Measurements from ENCODE around the gene RHAG. TPM values are rescaled to one million over a fixed set of nuclear protein-coding genes. Genes with fewer than 3 reads are reported as not detected.

The RHAG gene
- total RNA-seq, 1 donor from 2014 or later: 2.5 TPM

- no peak for TF ChIP-seq POLR2AphosphoS5 (IDR thresholded peaks at IDR 0.05; ENCODE audit: insufficient read depth in 1 of 2, low read depth in 1 of 2)
- TF ChIP-seq POLR2A (IDR thresholded peaks at IDR 0.05): no peak
- TF ChIP-seq, protein P1, sequence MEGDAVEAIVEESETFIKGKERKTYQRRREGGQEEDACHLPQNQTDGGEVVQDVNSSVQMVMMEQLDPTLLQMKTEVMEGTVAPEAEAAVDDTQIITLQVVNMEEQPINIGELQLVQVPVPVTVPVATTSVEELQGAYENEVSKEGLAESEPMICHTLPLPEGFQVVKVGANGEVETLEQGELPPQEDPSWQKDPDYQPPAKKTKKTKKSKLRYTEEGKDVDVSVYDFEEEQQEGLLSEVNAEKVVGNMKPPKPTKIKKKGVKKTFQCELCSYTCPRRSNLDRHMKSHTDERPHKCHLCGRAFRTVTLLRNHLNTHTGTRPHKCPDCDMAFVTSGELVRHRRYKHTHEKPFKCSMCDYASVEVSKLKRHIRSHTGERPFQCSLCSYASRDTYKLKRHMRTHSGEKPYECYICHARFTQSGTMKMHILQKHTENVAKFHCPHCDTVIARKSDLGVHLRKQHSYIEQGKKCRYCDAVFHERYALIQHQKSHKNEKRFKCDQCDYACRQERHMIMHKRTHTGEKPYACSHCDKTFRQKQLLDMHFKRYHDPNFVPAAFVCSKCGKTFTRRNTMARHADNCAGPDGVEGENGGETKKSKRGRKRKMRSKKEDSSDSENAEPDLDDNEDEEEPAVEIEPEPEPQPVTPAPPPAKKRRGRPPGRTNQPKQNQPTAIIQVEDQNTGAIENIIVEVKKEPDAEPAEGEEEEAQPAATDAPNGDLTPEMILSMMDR (IDR thresholded peaks at IDR 0.05): no peak
- Histone ChIP-seq H3K27me3 (no peaks in the 10 kb centered on the region), H3K4me1 (no peaks in the 10 kb centered on the region), H3K4me3 (no peak overlapping the region), H3K9me3 (no peaks in the 10 kb centered on the region), H3K27ac (no peak overlapping the region), H3K36me3 (no peaks in the 10 kb centered on the region)
- intact Hi-C loops (cut with DNase I): no loop called here
- no peak for DNase-seq (ENCODE audit: extremely low spot score in 2 of 2)
Observed at GRCh38 chr6:49646942-49647341, 10.3 kb upstream of the RHAG start.

- Histone ChIP-seq H3K9me3 (no peaks in the 10 kb centered on the region), H3K27me3 (no peaks in the 10 kb centered on the region), H3K4me1 (no peaks in the 10 kb centered on the region), H3K4me3 (no peak overlapping the region), H3K27ac (no peak overlapping the region), H3K36me3 (no peaks in the 10 kb centered on the region)
- TF ChIP-seq POLR2AphosphoS5 (IDR thresholded peaks at IDR 0.05; ENCODE audit: insufficient read depth in 1 of 2, low read depth in 1 of 2): no peak
- no peak for DNase-seq (ENCODE audit: extremely low spot score in 2 of 2)
- intact Hi-C loops (cut with DNase I): no loop called here
Observed at GRCh38 chr6:49646130-49646824, 9.6 kb upstream of the RHAG start.

- H3K27me3 ChIP-seq: no peaks in the 10 kb centered on the region
- intact Hi-C loops (cut with DNase I): no loop called here
- no peak for DNase-seq (ENCODE audit: extremely low spot score in 2 of 2)
- H3K9me3 ChIP-seq: no peaks in the 10 kb centered on the region
- no peak for TF ChIP-seq POLR2A (IDR thresholded peaks at IDR 0.05)
- TF ChIP-seq, protein P1 (IDR thresholded peaks at IDR 0.05): no peak
- no peak for TF ChIP-seq POLR2AphosphoS5 (IDR thresholded peaks at IDR 0.05; ENCODE audit: insufficient read depth in 1 of 2, low read depth in 1 of 2)
- no peak overlapping the region for H3K27ac ChIP-seq
- no peak overlapping the region for H3K4me3 ChIP-seq
- H3K4me1 ChIP-seq: no peaks in the 10 kb centered on the region
- H3K36me3 ChIP-seq: no peaks in the 10 kb centered on the region
Observed at GRCh38 chr6:49645139-49645538, 8.5 kb upstream of the RHAG start.

DNA sequence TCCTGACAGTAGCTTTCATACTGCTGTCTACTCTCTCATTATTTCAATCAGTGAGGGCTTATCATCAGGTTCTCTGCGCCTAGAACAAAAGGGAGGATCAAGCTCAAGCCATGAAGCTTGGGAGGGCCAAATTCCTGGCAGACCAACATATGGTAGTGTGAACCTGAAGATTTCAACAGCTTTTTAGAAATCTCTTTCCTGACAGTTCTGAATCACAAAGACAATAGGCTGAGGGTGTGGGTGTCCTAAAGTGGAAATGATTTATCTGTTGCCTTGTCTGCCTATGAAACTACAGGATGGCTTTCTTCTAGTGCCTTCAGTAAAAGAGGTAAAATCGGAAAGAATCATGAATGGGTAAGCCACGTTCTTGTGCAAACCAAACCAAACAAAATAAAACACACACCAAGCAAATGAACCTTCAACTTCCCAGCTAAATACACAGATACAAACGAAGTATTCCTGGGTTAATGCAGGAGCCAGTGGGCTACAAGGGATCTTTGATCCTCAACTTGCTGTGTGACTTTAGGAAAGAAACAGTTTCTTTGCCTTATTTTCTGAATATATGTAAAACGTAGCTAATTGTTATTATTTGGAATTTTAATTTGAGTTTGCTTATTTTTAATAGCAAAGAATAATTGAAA is 2.7 kb upstream of the RHAG start:
- no peak for DNase-seq (ENCODE audit: extremely low spot score in 2 of 2)
- Histone ChIP-seq H3K4me1 (no peaks in the 10 kb centered on the region), H3K27ac (no peak overlapping the region), H3K36me3 (no peaks in the 10 kb centered on the region), H3K4me3 (no peak overlapping the region), H3K27me3 (no peaks in the 10 kb centered on the region), H3K9me3 (no peaks in the 10 kb centered on the region)
- intact Hi-C loops (cut with DNase I): no loop called here
- TF ChIP-seq POLR2A (IDR thresholded peaks at IDR 0.05) (no peak), POLR2AphosphoS5 (IDR thresholded peaks at IDR 0.05; ENCODE audit: insufficient read depth in 1 of 2, low read depth in 1 of 2) (no peak)
- TF ChIP-seq, protein P1 (IDR thresholded peaks at IDR 0.05): no peak

DNA sequence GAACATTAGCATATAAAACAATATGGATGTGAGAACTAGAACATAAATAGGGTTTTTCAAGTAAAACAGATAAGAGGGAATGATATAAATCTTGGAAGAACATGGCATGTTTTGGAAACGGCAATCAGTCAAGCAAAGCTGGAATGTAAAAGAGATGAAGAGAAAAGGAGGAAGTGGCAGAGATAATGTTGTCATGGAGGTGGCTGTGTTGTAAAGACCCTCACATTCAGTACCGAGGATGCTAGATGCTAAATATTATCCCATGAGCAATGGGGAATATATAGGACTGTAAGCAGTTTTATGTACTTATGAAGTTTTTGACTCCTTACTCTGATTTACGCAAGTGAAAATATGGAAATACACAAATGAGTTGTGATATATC is 702 bp upstream of the RHAG start:
- no peaks in the 10 kb centered on the region for H3K27me3 ChIP-seq
- H3K4me3 ChIP-seq: no peak overlapping the region
- no peak for TF ChIP-seq POLR2AphosphoS5 (IDR thresholded peaks at IDR 0.05; ENCODE audit: insufficient read depth in 1 of 2, low read depth in 1 of 2)
- TF ChIP-seq, protein P1 (IDR thresholded peaks at IDR 0.05): no peak
- TF ChIP-seq POLR2A (IDR thresholded peaks at IDR 0.05): no peak

More for the DNA sequence above, 702 bp upstream of the RHAG start:
- Histone ChIP-seq H3K4me1 (no peaks in the 10 kb centered on the region), H3K27ac (no peak overlapping the region), H3K36me3 (no peaks in the 10 kb centered on the region), H3K9me3 (no peaks in the 10 kb centered on the region)
- intact Hi-C loops (cut with DNase I): no loop called here
- no peak for DNase-seq (ENCODE audit: extremely low spot score in 2 of 2)
